Measurements from ENCODE around the gene MAGEB4. TPM values are rescaled to one million over a fixed set of nuclear protein-coding genes. Genes with fewer than 3 reads are reported as not detected.
A peak's percentile ranks its signal among the peaks of the same experiment; 100 is the strongest.
"Not testable (repeated sequence)": the region's sequence is repeated elsewhere in the genome, so short reads cannot be mapped to it uniquely, and the experiment has no call there.

MAGEB4 gene
- total RNA-seq = not detected in 2 replicates
- long read RNA-seq = 0 reads

- H3K4me1 Mint-ChIP-seq (ENCODE audit: low read depth) = peaks cover 2% of the 10 kb centered on the region
- H3K27me3 Mint-ChIP-seq = peaks cover 2% of the 10 kb centered on the region
- no peak for DNase-seq (ENCODE audit: low spot score, unreplicated experiment)
- H3K36me3 Mint-ChIP-seq (ENCODE audit: insufficient read depth) = no peaks in the 10 kb centered on the region
- no peak within 1 kb of the TSS for H3K4me3 Mint-ChIP-seq (ENCODE audit: low read depth)
- no peak for TF ChIP-seq CTCF (IDR thresholded peaks at IDR 0.05; ENCODE audit: unreplicated experiment)
- no peak within 1 kb of the TSS for H3K27ac Mint-ChIP-seq
- no peaks in the 10 kb centered on the region for H3K9me3 Mint-ChIP-seq (ENCODE audit: low read depth)
These were observed at the start of gene MAGEB4 for GRCh38 chrX:30241724-30242415. Gene MAGEB4, plus strand, starts transcription at chrX:30242000. Its CDS starts 136 bp downstream, at chrX:30242136.

- H3K9me3 Mint-ChIP-seq (ENCODE audit: low read depth); H3K4me3 Mint-ChIP-seq (ENCODE audit: low read depth); H3K36me3 Mint-ChIP-seq (ENCODE audit: insufficient read depth); DNase-seq (ENCODE audit: low spot score, unreplicated experiment); H3K4me1 Mint-ChIP-seq (ENCODE audit: low read depth); H3K27me3 Mint-ChIP-seq; H3K27ac Mint-ChIP-seq: not testable (repeated sequence)
These were observed 47.9 kb upstream of the MAGEB4 start for GRCh38 chrX:30193910-30194309.

GRCh38 chrX:30196322-30196721 is 45.5 kb upstream of the MAGEB4 start:
- Mint-ChIP-seq H3K36me3 (ENCODE audit: insufficient read depth) (no peaks in the 10 kb centered on the region), H3K4me1 (ENCODE audit: low read depth) (peaks cover 1% of the 10 kb centered on the region), H3K9me3 (ENCODE audit: low read depth) (no peaks in the 10 kb centered on the region), H3K27me3 (no peaks in the 10 kb centered on the region), H3K27ac (no peak overlapping the region), H3K4me3 (ENCODE audit: low read depth) (no peak overlapping the region)
- peak; percentile 51 for TF ChIP-seq CTCF (IDR thresholded peaks at IDR 0.05; ENCODE audit: unreplicated experiment)
- DNase-seq (ENCODE audit: low spot score, unreplicated experiment) = no peak

GRCh38 chrX:30212172-30212571 is 29.6 kb upstream of the MAGEB4 start:
- DNase-seq (ENCODE audit: low spot score, unreplicated experiment) = no peak
- no peaks in the 10 kb centered on the region for H3K9me3 Mint-ChIP-seq (ENCODE audit: low read depth)

GRCh38 chrX:30215357-30215843 is 26.4 kb upstream of the MAGEB4 start, which contains the start of gene MAGEB2:
Gene MAGEB2, plus strand, starts transcription at chrX:30215563. Its CDS starts 3,018 bp downstream, at chrX:30218581.
- no peak for TF ChIP-seq CTCF (IDR thresholded peaks at IDR 0.05; ENCODE audit: unreplicated experiment)
- no peaks in the 10 kb centered on the region for H3K27me3 Mint-ChIP-seq
- no peaks in the 10 kb centered on the region for H3K9me3 Mint-ChIP-seq (ENCODE audit: low read depth)
- no peak for DNase-seq (ENCODE audit: low spot score, unreplicated experiment)
- H3K27ac Mint-ChIP-seq = no peak within 1 kb of the TSS
- no peaks in the 10 kb centered on the region for H3K36me3 Mint-ChIP-seq (ENCODE audit: insufficient read depth)
- H3K4me1 Mint-ChIP-seq (ENCODE audit: low read depth) = no peaks in the 10 kb centered on the region
- H3K4me3 Mint-ChIP-seq (ENCODE audit: low read depth) = no peak within 1 kb of the TSS

More at GRCh38 chrX:30212172-30212571, 29.6 kb upstream of the MAGEB4 start:
- Mint-ChIP-seq H3K36me3 (ENCODE audit: insufficient read depth) (no peaks in the 10 kb centered on the region), H3K27ac (no peak overlapping the region), H3K4me1 (ENCODE audit: low read depth) (no peaks in the 10 kb centered on the region), H3K4me3 (ENCODE audit: low read depth) (no peak overlapping the region), H3K27me3 (no peaks in the 10 kb centered on the region)
- TF ChIP-seq CTCF (IDR thresholded peaks at IDR 0.05; ENCODE audit: unreplicated experiment) = no peak

GRCh38 chrX:30217465-30217864 is 24.3 kb upstream of the MAGEB4 start:
- Mint-ChIP-seq H3K4me1 (ENCODE audit: low read depth) (no peaks in the 10 kb centered on the region), H3K36me3 (ENCODE audit: insufficient read depth) (no peaks in the 10 kb centered on the region), H3K9me3 (ENCODE audit: low read depth) (no peaks in the 10 kb centered on the region), H3K27me3 (no peaks in the 10 kb centered on the region), H3K27ac (no peak overlapping the region), H3K4me3 (ENCODE audit: low read depth) (no peak overlapping the region)
- DNase-seq (ENCODE audit: low spot score, unreplicated experiment) = no peak
- no peak for TF ChIP-seq CTCF (IDR thresholded peaks at IDR 0.05; ENCODE audit: unreplicated experiment)
